Measurements from ENCODE around the gene CITED2. TPM values are rescaled to one million over a fixed set of nuclear protein-coding genes. Genes with fewer than 3 reads are reported as not detected.
A peak's percentile ranks its signal among the peaks of the same experiment; 100 is the strongest.

CITED2 gene
- total and polyA plus RNA-seq, 2 of the 8 experiments (the other 6 are each of a cell fraction or from before 2014, with no cell fraction given) = 89.1 to 115 TPM

- Histone ChIP-seq H2BK12ac (ENCODE audit: low read depth, low read length) (peak overlapping the region; percentile 46; the same call in 1 of the 2 replicates), H3K56ac (replicated peaks; ENCODE audit: insufficient read length, low read depth, low read length) (no peak overlapping the region), H4K8ac (ENCODE audit: extremely low read depth, insufficient read depth, low read length) (no peak overlapping the region), H3K27ac (ENCODE audit: low read depth, low read length) (no peak overlapping the region), H2BK20ac (ENCODE audit: low read length) (0 out of 2 replicates have a peak overlapping the region, but pooled peaks have one; percentile 72), H3K23me2 (ENCODE audit: low read depth, low read length) (0 out of 2 replicates have a peak, but pooled peaks cover 2% of the 10 kb centered on the region), H3K27me3 (replicated peaks in 1 of 4; ENCODE audit: control insufficient read depth in 3 of 4, extremely low read depth in 1 of 4, insufficient read depth in 3 of 4, low read length in 3 of 4) (no peaks in the 10 kb centered on the region), H3K79me1 (ENCODE audit: low read depth, low read length) (no peaks in the 10 kb centered on the region), H3K9me3 (ENCODE audit: insufficient read depth in 2 of 2, low read depth in 1 of 2, low read length in 1 of 2) (no peaks in the 10 kb centered on the region), H3K4me2 (ENCODE audit: insufficient read depth in 1 of 2, low read depth in 2 of 2, low read length in 2 of 2) (no peak overlapping the region), H3K79me2 (ENCODE audit: control insufficient read depth in 1 of 2, insufficient read depth in 2 of 2, low read length in 2 of 2) (no peaks in the 10 kb centered on the region), H3K14ac (ENCODE audit: insufficient read length) (no peak overlapping the region), H2AK5ac (ENCODE audit: low read depth, low read length) (no peak overlapping the region), H2BK5ac (ENCODE audit: low read depth, low read length) (no peak overlapping the region), H3K4me1 (replicated peaks in 1 of 4; ENCODE audit: control insufficient read depth in 3 of 4, insufficient read depth in 4 of 4, low read length in 3 of 4) (peaks cover 0 to 4% (median 2%) of the 10 kb centered on the region in 4 experiments; a peak in 3 of 7 replicates), H2BK120ac (replicated peaks; ENCODE audit: low read depth, low read length) (peak overlapping the region; percentile 47), H4K5ac (ENCODE audit: insufficient read length, low read depth, low read length) (no peak overlapping the region), H3K4me3 (ENCODE audit: extremely low read depth in 1 of 4, insufficient read depth in 2 of 4, low read depth in 3 of 4, low read length in 4 of 4) (no peak overlapping the region), H3K9ac (replicated peaks in 1 of 4; ENCODE audit: extremely low read depth in 1 of 4, low read depth in 3 of 4, low read length in 3 of 4) (no peak overlapping the region), H3K36me3 (ENCODE audit: control insufficient read depth in 2 of 4, insufficient read depth in 4 of 4, low read length in 3 of 4) (no peaks in the 10 kb centered on the region), H3K4ac (replicated peaks; ENCODE audit: insufficient read length, low read depth, low read length) (no peak overlapping the region), H3K23ac (ENCODE audit: insufficient read length) (no peak overlapping the region), H2BK15ac (ENCODE audit: low read length) (no peak overlapping the region), H4K20me1 (replicated peaks in 1 of 2; ENCODE audit: control insufficient read depth in 1 of 2, insufficient read depth in 2 of 2, low read length in 2 of 2) (no peaks in the 10 kb centered on the region), H3K18ac (ENCODE audit: extremely low read depth, low read length) (no peak overlapping the region), H4K91ac (replicated peaks; ENCODE audit: insufficient read length, low read length) (no peak overlapping the region), H2AFZ (ENCODE audit: low read length) (0 out of 2 replicates have a peak overlapping the region, but pooled peaks have one; percentile 50)
- DNase-seq (ENCODE audit: low read depth in 1 of 2, low spot score in 2 of 2) = no peak
- TF ChIP-seq ZNF274 (IDR thresholded peaks at IDR 0.05; ENCODE audit: borderline replicate concordance, extremely low read depth, low read length) (no peak), EZH2 (IDR thresholded peaks at IDR 0.05; ENCODE audit: low read depth, low read length, severe bottlenecking) (no peak), NANOG (IDR thresholded peaks at IDR 0.05; ENCODE audit: insufficient read depth, low read depth, low read length, poor library complexity, severe bottlenecking) (no peak), KDM5A (IDR thresholded peaks at IDR 0.05; ENCODE audit: low read length) (no peak), CBX5 (IDR thresholded peaks at IDR 0.05; ENCODE audit: low read depth, low read length) (no peak), KDM1A (IDR thresholded peaks at IDR 0.05; ENCODE audit: borderline replicate concordance, low read length) (no peak), MAFK (IDR thresholded peaks at IDR 0.05; ENCODE audit: low read depth, low read length) (no peak)
- POLR2A ChIA-PET (ENCODE audit: partially characterized antibody) = interaction anchor here (2.3 kb wide), 1 partner anchor 12 kb away, joined by 13 read pairs; no protein-coding TSS in a partner anchor
- 100% methylated on average over 1 of the region's 1 CpG; no CpG with 5 or more reads in 1 of the 2 experiments for WGBS, 2 experiments (ENCODE audit: extremely low coverage in 1 of 2, insufficient coverage in 1 of 2, insufficient read length in 1 of 2, insufficient replicate concordance in 2 of 2, low coverage in 1 of 2, low lambda C conversion rate in 2 of 2, missing lambda C conversion rate in 1 of 2)
- no peak for FAIRE-seq
- CTCF ChIA-PET (ENCODE audit: partially characterized antibody) = interaction anchor here (1.1 to 1.2 kb wide), 2 partner anchors 11 to 75 kb away, joined by 3 read pairs; no protein-coding TSS in a partner anchor
These were observed 48.8 kb downstream of the CITED2 start for GRCh38 chr6:139325686-139326085.
